ENCODE data around the gene ATL2. TPM values are rescaled to one million over a fixed set of nuclear protein-coding genes. Genes with fewer than 3 reads are reported as not detected.
A peak's percentile ranks its signal among the peaks of the same experiment; 100 is the strongest.
"Not testable (repeated sequence)": the region's sequence is repeated elsewhere in the genome, so short reads cannot be mapped to it uniquely, and the experiment has no call there.

Gene ATL2
- total and polyA plus RNA-seq, 12 donors: 19.8 to 313 (median 71.9) TPM

GRCh38 chr2:38327580-38327979 lies 49.5 kb downstream of the ATL2 start:
- Histone ChIP-seq H3K27me3 (no peaks in the 10 kb centered on the region), H3K4me1 (replicated peaks in 1 of 2) (peaks cover 10 to 22% of the 10 kb centered on the region in 2 donors), H3K9me3 (replicated peaks in 1 of 3) (peaks cover 0 to 6% (median 0%) of the 10 kb centered on the region in 3 donors), H3K36me3 (replicated peaks in 1 of 2) (no peaks in the 10 kb centered on the region), H3K4me3 (no peak overlapping the region), H3K27ac (no peak overlapping the region)
- WGBS, 4 donors: 94 to 98% (median 96%) methylated on average over 9 of the region's 9 CpGs
- no peak for DNase-seq
- TF ChIP-seq CTCF (IDR thresholded peaks at IDR 0.05) (no peak), POLR2A (IDR thresholded peaks at IDR 0.05) (no peak)
- intact Hi-C loops (cut with DNase I): no loop called here

GRCh38 chr2:38323623-38324022 lies 53.5 kb downstream of the ATL2 start:
- TF ChIP-seq POLR2A (IDR thresholded peaks at IDR 0.05) (no peak), CTCF (IDR thresholded peaks at IDR 0.05) (no peak)
- WGBS, 4 donors: 38 to 57% (median 50%) methylated on average over 6 of the region's 6 CpGs
- peak; percentile 46 to 88 (median 82) for DNase-seq
- Histone ChIP-seq H3K4me3 (no peak overlapping the region), H3K27me3 (no peaks in the 10 kb centered on the region), H3K36me3 (replicated peaks in 1 of 2) (no peaks in the 10 kb centered on the region), H3K4me1 (replicated peaks in 1 of 2) (peaks cover 10 to 24% of the 10 kb centered on the region in 2 donors), H3K9me3 (replicated peaks in 1 of 3) (no peaks in the 10 kb centered on the region), H3K27ac (peak overlapping the region in 3 of 5 donors; percentile 14 to 39 (median 24))
- intact Hi-C loops (cut with DNase I): loop anchor here in 1 of 2 donors (5.0 kb wide), 1 partner anchor 134 kb away; no protein-coding TSS in a partner anchor

- peaks cover 10 to 24% of the 10 kb centered on the region in 2 donors for H3K4me1 ChIP-seq (replicated peaks in 1 of 2)
- H3K4me3 ChIP-seq: no peak overlapping the region
- no peaks in the 10 kb centered on the region for H3K27me3 ChIP-seq
- no peak for DNase-seq
- H3K27ac ChIP-seq: no peak overlapping the region
- H3K36me3 ChIP-seq (replicated peaks in 1 of 2): peaks cover 0 to 8% of the 10 kb centered on the region in 2 donors
- TF ChIP-seq POLR2A (IDR thresholded peaks at IDR 0.05) (no peak), CTCF (IDR thresholded peaks at IDR 0.05) (no peak)
- intact Hi-C loops (cut with DNase I): loop anchor here in 1 of 2 donors (5.0 kb wide), 1 partner anchor 135 kb away; no protein-coding TSS in a partner anchor
- H3K9me3 ChIP-seq (replicated peaks in 1 of 3): no peaks in the 10 kb centered on the region
These were observed 54.7 kb downstream of the ATL2 start for GRCh38 chr2:38322224-38322914.

GRCh38 chr2:38319240-38319639 lies 57.8 kb downstream of the ATL2 start:
- H3K27ac ChIP-seq: not testable (repeated sequence)

GRCh38 chr2:38317725-38318124 lies 59.3 kb downstream of the ATL2 start:
- no peaks in the 10 kb centered on the region for H3K27me3 ChIP-seq
- no peaks in the 10 kb centered on the region for H3K9me3 ChIP-seq (replicated peaks in 1 of 3)
- DNase-seq: no peak
- H3K36me3 ChIP-seq (replicated peaks in 1 of 2): peaks cover 0 to 28% of the 10 kb centered on the region in 2 donors
- H3K4me1 ChIP-seq (replicated peaks in 1 of 2): peaks cover 0 to 3% of the 10 kb centered on the region in 2 donors
- no peak overlapping the region for H3K27ac ChIP-seq
- TF ChIP-seq CTCF (IDR thresholded peaks at IDR 0.05) (no peak), POLR2A (IDR thresholded peaks at IDR 0.05) (no peak)
- no peak overlapping the region for H3K4me3 ChIP-seq
- intact Hi-C loops (cut with DNase I): loop anchor here in 1 of 2 donors (10.0 kb wide), 1 partner anchor 417 kb away; no protein-coding TSS in a partner anchor

More at GRCh38 chr2:38319240-38319639, 57.8 kb downstream of the ATL2 start:
- Histone ChIP-seq H3K4me1 (replicated peaks in 1 of 2) (peaks cover 2 to 12% of the 10 kb centered on the region in 2 donors), H3K36me3 (replicated peaks in 1 of 2) (peaks cover 0 to 18% of the 10 kb centered on the region in 2 donors)
- not testable (repeated sequence) for H3K4me3 ChIP-seq; H3K27me3 ChIP-seq; H3K9me3 ChIP-seq (replicated peaks in 1 of 3); DNase-seq
- intact Hi-C loops (cut with DNase I): loop anchor here in 1 of 2 donors (10.0 kb wide), 1 partner anchor 416 kb away; no protein-coding TSS in a partner anchor
- whole genome bisulfite sequencing, 4 donors: 81 to 88% (median 87%) methylated on average over 5 of the region's 5 CpGs
